Measurements from ENCODE around the gene GRIN3B.

DNA sequence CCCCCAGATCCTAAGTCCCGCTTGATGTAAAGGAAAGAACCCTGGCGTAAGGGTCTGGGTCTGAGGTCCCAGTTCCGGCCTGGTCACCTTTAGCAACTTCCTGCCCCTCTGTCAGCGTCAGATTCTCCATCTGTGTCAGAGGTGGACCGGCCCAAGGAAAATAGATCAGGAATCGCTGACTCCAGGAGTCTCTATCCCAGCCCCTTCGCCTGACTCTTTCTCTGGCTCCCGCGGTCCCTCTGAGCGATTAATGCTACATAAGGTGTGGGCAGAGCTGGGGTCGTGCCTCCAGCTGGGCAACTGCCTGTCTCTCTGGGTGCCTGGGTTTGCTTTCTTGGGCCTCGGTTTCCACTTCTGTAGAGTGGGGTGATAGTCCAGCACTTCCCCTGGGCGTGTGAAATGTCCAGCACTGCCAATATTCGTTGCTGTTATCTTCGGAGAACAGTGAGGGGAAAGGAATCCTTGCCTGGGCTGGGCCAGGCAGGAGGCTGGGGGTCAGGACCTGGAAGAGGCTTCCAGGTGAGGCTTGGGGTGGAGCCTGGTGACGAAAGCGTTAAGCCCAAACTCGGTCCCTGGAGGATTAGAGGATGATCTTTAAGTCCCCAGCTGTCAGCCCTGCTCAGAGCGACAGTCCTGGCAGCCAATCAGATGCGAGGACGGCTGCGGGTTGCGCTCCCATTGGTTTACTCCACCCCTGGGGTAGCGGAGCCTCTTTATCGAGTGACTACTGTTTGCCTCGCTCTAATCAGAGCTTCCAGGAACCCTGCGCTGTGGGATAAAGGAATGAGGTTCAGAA is 40.5 kb downstream of the GRIN3B start:
- no peak for TF ChIP-seq CTCF (IDR thresholded peaks at IDR 0.05)
- TF ChIP-seq RAD21 (IDR thresholded peaks at IDR 0.05; ENCODE audit: low read length) = no peak
- no peak for TF ChIP-seq EP300 (IDR thresholded peaks at IDR 0.05; ENCODE audit: borderline replicate concordance in 1 of 2, low read depth in 1 of 2, low read length in 1 of 2)
- TF ChIP-seq JUND (IDR thresholded peaks at IDR 0.05) = no peak
- no peak for TF ChIP-seq EZH2phosphoT487 (IDR thresholded peaks at IDR 0.05; ENCODE audit: borderline replicate concordance, low read depth)
- no peak for TF ChIP-seq MAX (IDR thresholded peaks at IDR 0.05; ENCODE audit: low read depth)
- TF ChIP-seq POLR2AphosphoS5 (IDR thresholded peaks at IDR 0.05; ENCODE audit: low read depth, low read length) = no peak
- TF ChIP-seq, protein P1, sequence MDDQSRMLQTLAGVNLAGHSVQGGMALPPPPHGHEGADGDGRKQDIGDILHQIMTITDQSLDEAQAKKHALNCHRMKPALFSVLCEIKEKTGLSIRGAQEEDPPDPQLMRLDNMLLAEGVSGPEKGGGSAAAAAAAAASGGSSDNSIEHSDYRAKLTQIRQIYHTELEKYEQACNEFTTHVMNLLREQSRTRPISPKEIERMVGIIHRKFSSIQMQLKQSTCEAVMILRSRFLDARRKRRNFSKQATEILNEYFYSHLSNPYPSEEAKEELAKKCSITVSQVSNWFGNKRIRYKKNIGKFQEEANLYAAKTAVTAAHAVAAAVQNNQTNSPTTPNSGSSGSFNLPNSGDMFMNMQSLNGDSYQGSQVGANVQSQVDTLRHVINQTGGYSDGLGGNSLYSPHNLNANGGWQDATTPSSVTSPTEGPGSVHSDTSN (IDR thresholded peaks at IDR 0.05) = peak; percentile 100
- no peak for TF ChIP-seq NFIC (IDR thresholded peaks at IDR 0.05; ENCODE audit: borderline replicate concordance)
- TF ChIP-seq YY1 (IDR thresholded peaks at IDR 0.05; ENCODE audit: low read depth) = no peak
- TF ChIP-seq SIN3A (IDR thresholded peaks at IDR 0.05; ENCODE audit: borderline replicate concordance, low read depth, low read length) = no peak; the same call in 1 of the 2 replicates
